Stimulated activated CD8-positive, alpha-beta memory T cell treated with anti-CD3 and anti-CD28 coated beads, Interleukin-4, amount 100 ng/mL, for 4 hours (primary cell): Measurements from ENCODE around the gene PXK.

ENCODE experiments used
- DNase-seq, 2 donors: peaks; one replicate each; pipeline ENCODE4 v3.0.0-alpha.2; 2020; ENCODE audit warnings: low read depth in 2 of 2, low spot score in 1 of 2

PXK gene

GRCh38 chr3:58463181-58463941, 130.7 kb downstream of the PXK start:
- peak; percentile 42 to 60 for DNase-seq

GRCh38 chr3:58463942-58464271, 131.2 kb downstream of the PXK start:
- DNase-seq: no peak

GRCh38 chr3:58464866-58465265, 132.2 kb downstream of the PXK start:
- no peak for DNase-seq

- DNase-seq: no peak
Measured at GRCh38 chr3:58466899-58467563, 134.3 kb downstream of the PXK start.

- no peak for DNase-seq
Measured at GRCh38 chr3:58469096-58469495, 136.4 kb downstream of the PXK start.

GRCh38 chr3:58470363-58471024, 137.8 kb downstream of the PXK start:
- no peak for DNase-seq

- peak; percentile 20 to 24 for DNase-seq
Measured at GRCh38 chr3:58471025-58471887, 138.6 kb downstream of the PXK start.

GRCh38 chr3:58473275-58473674, 140.6 kb downstream of the PXK start:
- DNase-seq: no peak

GRCh38 chr3:58474348-58474911, 141.7 kb downstream of the PXK start:
- DNase-seq: no peak

GRCh38 chr3:58474967-58475578, 142.4 kb downstream of the PXK start:
- DNase-seq: no peak
